ENCODE measurements around the gene YBX2.

YBX2 gene

DNA sequence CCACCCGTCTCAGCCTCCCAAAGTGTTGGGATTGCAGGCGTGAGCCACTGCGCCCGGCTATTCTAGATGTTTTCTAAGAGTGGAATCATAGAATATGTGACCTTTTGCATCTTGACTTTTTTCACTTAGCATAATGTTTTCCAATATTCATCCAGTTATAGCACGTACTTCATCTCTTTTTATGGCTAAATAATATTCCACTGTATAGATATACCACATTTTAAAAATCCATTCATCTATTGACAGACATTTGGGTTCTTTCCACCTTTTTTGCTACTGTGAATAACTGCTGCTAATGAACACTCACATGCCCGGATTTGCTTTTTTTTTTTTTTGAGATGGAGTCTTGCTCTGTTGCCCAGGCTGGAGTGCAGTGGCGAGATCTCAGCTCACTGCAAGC is 9.7 kb upstream of the YBX2 start:
- no peak overlapping the region for H3K27ac ChIP-seq (ENCODE audit: insufficient read depth, low read length, poor library complexity, severe bottlenecking)
- DNase-seq = no peak
- no peaks in the 10 kb centered on the region for H3K9me3 ChIP-seq (ENCODE audit: control insufficient read depth, low read length)
- H3K36me3 ChIP-seq (ENCODE audit: control insufficient read depth, insufficient read depth, low read length) = peaks cover 1% of the 10 kb centered on the region
- no peak overlapping the region for H3K4me3 ChIP-seq (ENCODE audit: insufficient read depth, low read depth, low read length, poor library complexity, severe bottlenecking)
- no peaks in the 10 kb centered on the region for H3K27me3 ChIP-seq (replicated peaks; ENCODE audit: control insufficient read depth, insufficient read depth, low read length, poor library complexity, severe bottlenecking)
- H3K4me1 ChIP-seq (ENCODE audit: control insufficient read depth, insufficient read depth, low read length, poor library complexity, severe bottlenecking) = peaks cover 1% of the 10 kb centered on the region

DNA sequence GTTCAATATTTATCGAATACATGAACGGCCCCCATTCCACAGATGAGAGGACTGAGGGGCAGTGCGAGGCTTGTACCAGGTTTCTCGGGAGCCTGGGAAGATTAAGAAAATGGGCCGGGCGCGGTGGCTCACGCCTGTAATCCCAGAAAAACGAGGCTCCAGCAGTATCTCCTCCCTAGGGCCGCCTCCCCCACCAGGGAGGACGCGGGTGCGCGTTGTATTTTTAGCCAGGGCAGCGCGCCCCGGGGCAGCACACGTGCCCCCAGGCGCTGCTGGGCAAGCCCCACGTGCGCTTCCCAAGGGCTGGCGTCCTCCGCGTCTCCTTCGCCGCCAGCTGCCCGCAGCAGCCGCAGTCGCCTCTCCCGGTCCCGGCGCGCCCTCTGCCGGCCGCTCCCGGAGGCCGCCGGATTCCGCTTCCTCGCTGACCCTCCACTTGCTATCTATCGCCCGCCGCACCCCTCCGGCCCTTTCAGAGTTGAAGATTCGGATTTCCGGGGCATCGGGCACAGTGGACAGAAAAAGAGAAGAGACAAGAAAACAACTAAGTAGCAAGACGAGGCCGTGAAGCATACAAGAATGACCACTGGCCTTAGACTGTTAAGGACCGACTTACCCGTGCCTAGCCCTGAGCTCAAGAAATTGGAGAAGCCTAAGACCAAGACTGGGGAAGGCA is 1.9 kb upstream of the YBX2 start:
- Histone ChIP-seq H3K4me3 (ENCODE audit: insufficient read depth, low read depth, low read length, poor library complexity, severe bottlenecking) (peak overlapping the region; percentile 25), H3K27ac (ENCODE audit: insufficient read depth, low read length, poor library complexity, severe bottlenecking) (no peak overlapping the region), H3K4me1 (ENCODE audit: control insufficient read depth, insufficient read depth, low read length, poor library complexity, severe bottlenecking) (peaks cover 23% of the 10 kb centered on the region), H3K27me3 (replicated peaks; ENCODE audit: control insufficient read depth, insufficient read depth, low read length, poor library complexity, severe bottlenecking) (no peaks in the 10 kb centered on the region), H3K36me3 (ENCODE audit: control insufficient read depth, insufficient read depth, low read length) (no peaks in the 10 kb centered on the region), H3K9me3 (ENCODE audit: control insufficient read depth, low read length) (no peaks in the 10 kb centered on the region)
- peak; percentile 44 to 57 (median 45) for DNase-seq

DNA sequence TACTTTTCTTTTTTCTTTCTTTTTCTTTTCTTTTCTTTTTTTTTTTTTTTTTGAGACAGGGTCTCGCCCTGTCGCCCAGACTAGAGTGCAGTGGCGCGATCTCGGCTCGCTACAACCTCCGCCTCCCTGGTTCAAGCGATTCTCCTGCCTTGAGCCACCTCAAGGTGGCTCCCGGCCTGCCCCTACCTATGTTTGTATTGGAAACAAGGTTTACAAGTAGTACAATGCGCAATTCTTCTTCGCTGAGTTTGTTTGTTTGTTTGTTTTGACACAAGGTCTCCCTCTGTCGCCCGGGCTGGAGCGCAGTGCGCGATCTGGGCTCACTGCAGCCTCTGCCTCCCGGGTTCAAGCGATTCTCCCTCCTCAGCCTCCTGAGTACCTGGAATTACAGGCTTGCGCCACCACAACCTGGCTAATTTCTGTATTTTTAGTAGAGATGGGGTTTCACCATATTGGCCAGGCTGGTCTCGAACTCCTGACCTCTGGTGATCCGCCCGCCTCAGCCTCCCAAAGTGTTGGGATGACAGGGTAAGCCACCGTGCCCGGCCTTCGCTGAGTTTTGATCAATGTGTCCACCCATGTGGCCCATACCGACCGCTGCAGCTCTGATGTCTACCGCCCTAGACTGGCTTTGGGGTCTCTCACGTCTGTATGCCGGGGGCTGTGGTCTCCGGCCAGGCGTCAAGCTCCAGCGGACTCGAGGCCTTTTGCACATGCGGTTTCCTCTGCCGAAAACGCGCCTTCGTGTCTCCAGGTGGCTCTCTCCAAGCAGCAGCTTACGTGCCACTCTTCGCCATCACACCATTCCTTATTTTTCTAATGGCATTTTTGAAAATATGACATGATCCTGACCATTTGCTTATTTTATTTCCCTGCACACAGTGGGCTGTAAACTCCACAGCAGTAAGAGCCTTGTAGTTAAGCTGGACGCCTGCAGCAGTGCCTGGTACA is 1.1 kb upstream of the YBX2 start:
- Histone ChIP-seq H3K9me3 (ENCODE audit: control insufficient read depth, low read length) (no peaks in the 10 kb centered on the region), H3K27ac (ENCODE audit: insufficient read depth, low read length, poor library complexity, severe bottlenecking) (no peak overlapping the region), H3K36me3 (ENCODE audit: control insufficient read depth, insufficient read depth, low read length) (no peaks in the 10 kb centered on the region), H3K27me3 (replicated peaks; ENCODE audit: control insufficient read depth, insufficient read depth, low read length, poor library complexity, severe bottlenecking) (no peaks in the 10 kb centered on the region), H3K4me1 (ENCODE audit: control insufficient read depth, insufficient read depth, low read length, poor library complexity, severe bottlenecking) (peaks cover 23% of the 10 kb centered on the region), H3K4me3 (ENCODE audit: insufficient read depth, low read depth, low read length, poor library complexity, severe bottlenecking) (peak overlapping the region; percentile 51)
- DNase-seq = no peak

DNA sequence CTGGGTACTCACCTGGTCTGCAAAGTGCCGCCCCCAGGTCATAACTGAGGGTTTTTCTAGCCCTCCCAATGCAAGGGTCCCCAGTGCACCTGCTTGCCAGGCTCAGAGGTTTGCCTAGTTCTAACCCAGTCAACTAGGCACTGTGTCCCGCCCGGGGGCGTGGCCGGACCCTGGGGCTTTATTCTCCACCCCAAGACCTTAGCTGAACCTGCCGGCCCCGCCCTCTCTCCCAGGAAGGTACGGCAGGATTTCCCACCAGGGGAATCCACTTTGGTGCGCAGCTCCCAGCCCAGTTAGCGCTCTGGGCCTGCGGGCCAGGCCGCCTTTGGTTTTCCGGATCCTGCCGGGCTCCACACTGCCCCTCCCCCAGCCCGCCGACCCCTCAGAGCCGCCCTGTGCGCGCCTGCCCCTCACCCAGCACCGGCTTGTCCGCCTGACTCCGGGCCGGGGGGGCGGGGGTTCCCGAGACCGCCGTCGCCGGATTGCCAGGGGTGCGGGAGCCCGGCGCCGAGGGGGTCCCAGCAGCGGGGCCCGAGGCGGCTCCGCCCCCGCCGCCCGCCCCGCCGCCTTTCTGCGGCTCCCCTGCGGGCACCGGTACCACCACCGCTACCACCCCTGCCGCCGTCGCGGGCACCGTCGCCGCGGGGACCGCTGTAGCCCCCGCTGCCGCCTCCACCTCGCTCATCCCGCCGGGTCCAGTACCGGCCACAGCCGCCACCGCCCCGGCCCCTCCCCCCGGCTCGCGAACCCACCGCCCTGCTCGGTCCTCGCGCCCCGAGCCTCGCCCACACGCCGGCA is 424 bp downstream of the YBX2 start:
- H3K4me3 ChIP-seq (ENCODE audit: insufficient read depth, low read depth, low read length, poor library complexity, severe bottlenecking) = peak overlapping the region; percentile 17
- H3K27ac ChIP-seq (ENCODE audit: insufficient read depth, low read length, poor library complexity, severe bottlenecking) = no peak overlapping the region
- no peaks in the 10 kb centered on the region for H3K36me3 ChIP-seq (ENCODE audit: control insufficient read depth, insufficient read depth, low read length)
- H3K4me1 ChIP-seq (ENCODE audit: control insufficient read depth, insufficient read depth, low read length, poor library complexity, severe bottlenecking) = peaks cover 23% of the 10 kb centered on the region
- no peaks in the 10 kb centered on the region for H3K9me3 ChIP-seq (ENCODE audit: control insufficient read depth, low read length)
- peak in 1 of 3 donors; percentile 30 for DNase-seq
- H3K27me3 ChIP-seq (replicated peaks; ENCODE audit: control insufficient read depth, insufficient read depth, low read length, poor library complexity, severe bottlenecking) = no peaks in the 10 kb centered on the region

DNA sequence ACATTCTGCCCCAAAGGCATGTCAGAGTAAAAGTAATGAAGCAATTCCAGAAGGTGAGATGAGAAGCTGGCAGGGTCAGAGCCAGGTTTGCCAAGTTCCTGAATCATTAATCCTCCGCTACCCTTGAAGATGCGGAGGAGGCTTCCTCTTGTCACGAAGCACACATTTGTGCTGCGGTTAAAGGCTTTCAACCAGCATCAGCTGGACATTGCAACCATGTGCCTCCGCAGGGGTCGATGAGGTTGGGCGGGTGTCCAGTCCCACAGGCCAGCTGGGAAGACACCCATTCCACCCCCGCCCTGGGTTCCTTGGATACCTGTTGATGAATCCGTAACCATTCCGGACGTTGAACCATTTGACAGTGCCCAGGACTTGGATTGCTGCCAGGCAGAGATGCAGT is 1.3 kb downstream of the YBX2 start:
- no peak for DNase-seq
- no peak overlapping the region for H3K4me3 ChIP-seq (ENCODE audit: insufficient read depth, low read depth, low read length, poor library complexity, severe bottlenecking)
- H3K27ac ChIP-seq (ENCODE audit: insufficient read depth, low read length, poor library complexity, severe bottlenecking) = no peak overlapping the region
- no peaks in the 10 kb centered on the region for H3K27me3 ChIP-seq (replicated peaks; ENCODE audit: control insufficient read depth, insufficient read depth, low read length, poor library complexity, severe bottlenecking)
- peaks cover 23% of the 10 kb centered on the region for H3K4me1 ChIP-seq (ENCODE audit: control insufficient read depth, insufficient read depth, low read length, poor library complexity, severe bottlenecking)
- H3K9me3 ChIP-seq (ENCODE audit: control insufficient read depth, low read length) = no peaks in the 10 kb centered on the region
- H3K36me3 ChIP-seq (ENCODE audit: control insufficient read depth, insufficient read depth, low read length) = no peaks in the 10 kb centered on the region

DNA sequence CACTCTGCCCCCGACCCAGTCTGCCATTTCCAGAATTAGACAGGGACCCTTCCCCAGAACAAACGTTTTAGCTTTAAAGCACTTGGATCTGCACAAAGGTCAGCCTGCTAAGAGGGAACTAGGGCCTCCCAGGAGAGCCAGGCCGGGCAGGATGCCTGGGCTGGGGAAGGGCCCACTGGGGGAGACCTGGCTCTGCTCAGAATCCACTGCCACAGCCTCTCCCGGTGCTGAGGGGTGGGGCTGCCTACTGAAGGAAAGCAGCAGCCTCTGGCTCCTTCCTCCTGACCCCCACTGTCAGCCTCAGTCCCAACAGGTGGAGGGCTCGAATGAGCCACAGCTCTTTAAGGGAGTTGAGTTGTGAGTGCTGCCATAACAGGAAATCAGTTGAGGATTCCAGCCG is 1.7 kb downstream of the YBX2 start:
- Histone ChIP-seq H3K36me3 (ENCODE audit: control insufficient read depth, insufficient read depth, low read length) (no peaks in the 10 kb centered on the region), H3K27ac (ENCODE audit: insufficient read depth, low read length, poor library complexity, severe bottlenecking) (no peak overlapping the region), H3K27me3 (replicated peaks; ENCODE audit: control insufficient read depth, insufficient read depth, low read length, poor library complexity, severe bottlenecking) (no peaks in the 10 kb centered on the region), H3K9me3 (ENCODE audit: control insufficient read depth, low read length) (no peaks in the 10 kb centered on the region), H3K4me1 (ENCODE audit: control insufficient read depth, insufficient read depth, low read length, poor library complexity, severe bottlenecking) (peaks cover 23% of the 10 kb centered on the region), H3K4me3 (ENCODE audit: insufficient read depth, low read depth, low read length, poor library complexity, severe bottlenecking) (no peak overlapping the region)
- DNase-seq = no peak

DNA sequence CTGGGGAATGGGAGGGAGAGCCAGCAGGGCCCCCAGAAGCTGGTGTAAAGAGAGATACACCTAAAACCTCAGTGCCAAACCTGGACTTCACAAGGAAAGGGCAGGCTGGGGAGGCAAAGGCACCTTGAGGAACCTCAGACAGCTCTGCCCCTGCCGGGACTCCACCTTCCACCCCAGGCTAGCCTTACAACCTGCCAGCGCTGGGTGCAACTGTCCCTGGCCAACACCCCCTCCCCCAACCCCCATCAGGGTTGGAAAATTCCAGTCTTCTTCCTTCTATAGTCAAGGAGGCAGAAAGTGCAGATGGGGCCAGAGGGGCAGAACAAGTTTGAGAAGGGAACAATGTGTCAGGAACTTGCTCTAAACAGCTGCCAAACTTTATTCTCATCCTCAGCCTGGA is 2.2 kb downstream of the YBX2 start:
- peaks cover 23% of the 10 kb centered on the region for H3K4me1 ChIP-seq (ENCODE audit: control insufficient read depth, insufficient read depth, low read length, poor library complexity, severe bottlenecking)
- H3K36me3 ChIP-seq (ENCODE audit: control insufficient read depth, insufficient read depth, low read length) = no peaks in the 10 kb centered on the region
- no peak overlapping the region for H3K4me3 ChIP-seq (ENCODE audit: insufficient read depth, low read depth, low read length, poor library complexity, severe bottlenecking)
- H3K27ac ChIP-seq (ENCODE audit: insufficient read depth, low read length, poor library complexity, severe bottlenecking) = no peak overlapping the region
- H3K27me3 ChIP-seq (replicated peaks; ENCODE audit: control insufficient read depth, insufficient read depth, low read length, poor library complexity, severe bottlenecking) = no peaks in the 10 kb centered on the region
- H3K9me3 ChIP-seq (ENCODE audit: control insufficient read depth, low read length) = no peaks in the 10 kb centered on the region
- DNase-seq = no peak

DNA sequence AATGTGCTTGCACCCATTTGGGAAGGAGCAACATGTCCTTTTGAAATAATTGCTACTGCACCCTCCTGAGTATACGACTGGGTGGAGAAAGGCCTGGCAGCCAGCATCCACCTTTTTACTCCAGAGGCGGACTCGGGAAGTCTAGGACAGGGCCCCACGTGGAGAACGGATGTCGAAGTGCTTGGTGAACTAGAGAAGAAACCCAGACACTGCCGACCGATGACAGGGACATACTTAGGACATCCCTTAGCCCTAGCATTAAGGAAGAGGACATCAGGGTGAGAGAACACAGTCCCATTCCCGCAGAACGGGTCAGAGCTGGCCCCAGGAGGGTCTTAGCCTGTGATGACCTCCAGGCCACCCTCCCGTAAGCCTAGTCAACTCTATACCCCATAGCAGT is 3.8 kb downstream of the YBX2 start:
- Histone ChIP-seq H3K9me3 (ENCODE audit: control insufficient read depth, low read length) (no peaks in the 10 kb centered on the region), H3K27ac (ENCODE audit: insufficient read depth, low read length, poor library complexity, severe bottlenecking) (no peak overlapping the region)
- DNase-seq = no peak

DNA sequence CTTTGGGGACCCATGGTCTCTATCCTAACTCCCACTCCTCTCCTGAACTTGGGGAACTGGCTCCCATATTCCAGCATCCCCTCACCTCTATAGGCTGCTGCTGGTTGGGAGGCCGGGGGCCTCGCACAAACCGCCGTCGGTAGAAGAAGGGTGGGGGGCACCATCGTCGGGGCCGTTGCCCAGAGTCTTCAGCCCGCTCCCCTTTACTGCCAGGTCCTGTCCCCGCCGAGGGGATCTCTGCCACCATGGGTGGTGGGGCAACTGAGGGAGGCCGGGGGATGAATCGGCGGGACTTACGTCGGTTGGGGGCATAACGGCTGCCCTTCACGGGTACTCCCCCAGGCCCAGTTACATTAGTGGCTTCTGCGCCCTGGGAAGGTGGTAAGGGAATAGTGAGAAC is 4.3 kb downstream of the YBX2 start:
- H3K4me1 ChIP-seq (ENCODE audit: control insufficient read depth, insufficient read depth, low read length, poor library complexity, severe bottlenecking) = peaks cover 12% of the 10 kb centered on the region
- DNase-seq = no peak
- no peak overlapping the region for H3K27ac ChIP-seq (ENCODE audit: insufficient read depth, low read length, poor library complexity, severe bottlenecking)
- H3K36me3 ChIP-seq (ENCODE audit: control insufficient read depth, insufficient read depth, low read length) = no peaks in the 10 kb centered on the region
- H3K9me3 ChIP-seq (ENCODE audit: control insufficient read depth, low read length) = no peaks in the 10 kb centered on the region
- no peak overlapping the region for H3K4me3 ChIP-seq (ENCODE audit: insufficient read depth, low read depth, low read length, poor library complexity, severe bottlenecking)
- no peaks in the 10 kb centered on the region for H3K27me3 ChIP-seq (replicated peaks; ENCODE audit: control insufficient read depth, insufficient read depth, low read length, poor library complexity, severe bottlenecking)

More for the DNA sequence above, 3.8 kb downstream of the YBX2 start:
- Histone ChIP-seq H3K27me3 (replicated peaks; ENCODE audit: control insufficient read depth, insufficient read depth, low read length, poor library complexity, severe bottlenecking) (no peaks in the 10 kb centered on the region), H3K4me1 (ENCODE audit: control insufficient read depth, insufficient read depth, low read length, poor library complexity, severe bottlenecking) (peaks cover 15% of the 10 kb centered on the region), H3K4me3 (ENCODE audit: insufficient read depth, low read depth, low read length, poor library complexity, severe bottlenecking) (no peak overlapping the region), H3K36me3 (ENCODE audit: control insufficient read depth, insufficient read depth, low read length) (no peaks in the 10 kb centered on the region)

Data from effector memory CD4-positive, alpha-beta T cell (primary cell).